CD14-positive monocyte (primary cell): Measurements from ENCODE around the gene KLHL8. TPM values are rescaled to one million over a fixed set of nuclear protein-coding genes. Genes with fewer than 3 reads are reported as not detected.
A peak's percentile ranks its signal among the peaks of the same experiment; 100 is the strongest.

Experiments
- DNase-seq, 3 donors: peaks; one replicate each; pipeline ENCODE4 v3.0.0-alpha.2; 2011 to 2022
- H2AFZ ChIP-seq: 2 replicates; pipeline ENCODE4 v1.6.0; 2012; ENCODE audit warnings: mild to moderate bottlenecking, low read depth, low read length, inconsistent platforms; ENCODE audit not compliant: insufficient read depth, poor library complexity, severe bottlenecking
- H3K27ac ChIP-seq, 2 donors: 1 replicate in 1 of 2; 2 replicates in 1 of 2; pipeline ENCODE4 v1.5.1; 2012 to 2013; ENCODE audit warnings: low read length in 2 of 2, control low read depth in 1 of 2, inconsistent platforms in 1 of 2, low read depth in 1 of 2, mild to moderate bottlenecking in 1 of 2
- H3K27me3 ChIP-seq, 2 donors: one replicate each; pipeline versions ENCODE4 v1.6.0 to v1.6.1; 2011 to 2013; ENCODE audit warnings: low read length in 2 of 2; ENCODE audit not compliant: control insufficient read depth in 2 of 2, insufficient read depth in 2 of 2
- H3K36me3 ChIP-seq, 2 donors: replicated peaks in 1 of 2; 1 replicate in 1 of 2; 2 replicates in 1 of 2; pipeline versions ENCODE4 v1.5.1 to v1.6.1; 2012 to 2013; ENCODE audit warnings: low read length in 2 of 2, control low read depth in 1 of 2, inconsistent platforms in 1 of 2, mild to moderate bottlenecking in 1 of 2; ENCODE audit not compliant: insufficient read depth in 2 of 2, control insufficient read depth in 1 of 2
- H3K4me1 ChIP-seq, 2 donors: 1 replicate in 1 of 2; 2 replicates in 1 of 2; pipeline versions ENCODE4 v1.5.1 to v1.6.1; 2012 to 2013; ENCODE audit warnings: low read length in 2 of 2, control low read depth in 1 of 2, inconsistent platforms in 1 of 2, mild to moderate bottlenecking in 1 of 2, moderate library complexity in 1 of 2; ENCODE audit not compliant: insufficient read depth in 2 of 2, control insufficient read depth in 1 of 2
- H3K4me2 ChIP-seq: replicated peaks from 2 replicates; pipeline ENCODE3; 2012; ENCODE audit warnings: low read length, moderate library complexity, mild to moderate bottlenecking; ENCODE audit not compliant: poor library complexity, severe bottlenecking; ENCODE audit errors: extremely low read depth
- H3K4me3 ChIP-seq, 3 experiments: fragments of 200-600 bp in 1 of 3; sonication (generic) in 1 of 3; replicated peaks in 1 of 3; 1 replicate in 2 of 3; 2 replicates in 1 of 3; pipeline ENCODE4 v1.5.1; 2011 to 2013; ENCODE audit warnings: low read length in 3 of 3, mild to moderate bottlenecking in 3 of 3, control low read depth in 2 of 3, low read depth in 2 of 3, inconsistent platforms in 1 of 3, moderate library complexity in 1 of 3
- H3K79me2 ChIP-seq: 2 replicates; pipeline ENCODE4 v1.6.0; 2012; ENCODE audit warnings: mild to moderate bottlenecking, control low read depth, inconsistent platforms, low read length, moderate library complexity; ENCODE audit not compliant: insufficient read depth
- H3K9ac ChIP-seq: 2 replicates; pipeline ENCODE4 v1.6.0; 2017; ENCODE audit warnings: low read length, mild to moderate bottlenecking; ENCODE audit not compliant: insufficient read depth, poor library complexity, severe bottlenecking
- H3K9me3 ChIP-seq, 2 donors: replicated peaks in 1 of 2; 1 replicate in 1 of 2; 2 replicates in 1 of 2; pipeline versions ENCODE4 v1.5.1 to v1.6.1; 2012 to 2013; ENCODE audit warnings: low read length in 2 of 2, control low read depth in 1 of 2; ENCODE audit not compliant: control insufficient read depth in 1 of 2, insufficient read depth in 1 of 2
- H4K20me1 ChIP-seq: 2 replicates; pipeline ENCODE4 v1.6.0; 2012; ENCODE audit warnings: mild to moderate bottlenecking, low read length, control low read depth, moderate library complexity; ENCODE audit not compliant: insufficient read depth
- H3K27ac Mint-ChIP-seq, 7 donors: one replicate each; pipeline ENCODE4 v1.8.0; 2020; ENCODE audit warnings: mild to moderate bottlenecking in 7 of 7, mixed read lengths in 7 of 7, moderate library complexity in 6 of 7, inconsistent platforms in 2 of 7
- H3K27me3 Mint-ChIP-seq, 3 donors: one replicate each; pipeline ENCODE4 v1.8.0; 2021 to 2022; ENCODE audit warnings: low read depth in 3 of 3, mild to moderate bottlenecking in 3 of 3, mixed read lengths in 3 of 3, moderate library complexity in 3 of 3, inconsistent platforms in 1 of 3
- H3K36me3 Mint-ChIP-seq, 2 donors: one replicate each; pipeline ENCODE4 v1.8.0; 2020; ENCODE audit warnings: mixed read lengths in 2 of 2, inconsistent platforms in 1 of 2, mild to moderate bottlenecking in 1 of 2
- H3K4me1 Mint-ChIP-seq: one replicate; pipeline ENCODE4 v1.8.0; 2020; ENCODE audit warnings: mild to moderate bottlenecking, mixed read lengths
- H3K4me3 Mint-ChIP-seq, 2 donors: one replicate each; pipeline ENCODE4 v1.8.0; 2020; ENCODE audit warnings: mild to moderate bottlenecking in 2 of 2, mixed read lengths in 2 of 2, moderate library complexity in 1 of 2
- H3K9me3 Mint-ChIP-seq, 7 donors: one replicate each; pipeline ENCODE4 v1.8.0; 2020 to 2022; ENCODE audit warnings: mixed read lengths in 7 of 7, mild to moderate bottlenecking in 6 of 7, moderate library complexity in 6 of 7, inconsistent platforms in 2 of 7
- WGBS: methylation state at CpG from one replicate; pipeline ENCODE4 v1.1.5; 2013; ENCODE audit warnings: missing lambda C conversion rate; ENCODE audit not compliant: insufficient coverage; 5-methylcytosine and 5-hydroxymethylcytosine counted together
- intact Hi-C, 2 donors: fragments of 100-400 bp; cut with micrococcal nuclease; formaldehyde crosslinking; loops; one replicate each; pipeline versions ENCODE4 v1.15.0 to v1.15.1; 2023
- polyA plus RNA-seq, 3 donors: library from polyadenylated mRNA; depleted of rRNA in 1 of 3; unstranded in 2 of 3; stranded (reverse) in 1 of 3; fragments of 300-500 nt in 2 of 3; fragments of >200 nt in 1 of 3; fragmentation: Illumina TruSeq in 2 of 3; gene quantifications; 1 replicate in 2 of 3; 2 replicates in 1 of 3; pipeline ENCODE4 v1.2.3, GENCODE V29; 2012 to 2021
- TF ChIP-seq, protein P1 (sequence below): fragments of 200-600 bp; IDR thresholded peaks from one replicate; pipeline ENCODE4 v1.8.0; 2022; ENCODE audit warnings: antibody characterized with exemption, mild to moderate bottlenecking

KLHL8 gene
- polyA plus RNA-seq, 3 donors, result 7.5 to 28.6 (median 23.7) TPM

DNA sequence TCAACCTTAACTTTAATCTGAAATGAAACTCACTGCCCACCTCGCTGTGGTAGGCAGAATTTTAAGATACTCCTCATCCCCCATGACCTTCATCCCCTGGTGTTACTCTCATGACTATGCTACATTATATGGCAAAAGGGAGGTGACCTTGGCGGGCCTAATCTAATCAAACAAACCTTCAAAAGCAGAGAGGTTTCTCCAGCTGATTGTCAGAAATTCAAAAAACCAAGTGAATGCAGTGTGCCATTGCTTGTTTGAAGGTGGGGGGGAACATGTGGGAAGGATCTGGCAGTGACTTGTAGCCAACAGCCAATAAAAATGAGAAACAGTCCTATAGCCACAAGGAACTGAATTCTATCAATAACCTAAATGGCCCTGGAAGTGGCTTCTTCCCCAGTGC lies 48.5 kb downstream of the KLHL8 start:
- Histone ChIP-seq H3K9ac (no peak overlapping the region), H3K79me2 (no peaks in the 10 kb centered on the region), H3K4me1 (no peaks in the 10 kb centered on the region), H3K4me2 (no peak overlapping the region), H3K4me3 (no peak overlapping the region), H3K36me3 (peaks cover 57 to 92% of the 10 kb centered on the region in 2 donors), H3K27ac (peak overlapping the region in 1 of 2 donors; percentile 8), H2AFZ (no peak overlapping the region), H4K20me1 (no peaks in the 10 kb centered on the region), H3K27me3 (no peaks in the 10 kb centered on the region), H3K9me3 (no peaks in the 10 kb centered on the region)
- TF ChIP-seq, protein P1, sequence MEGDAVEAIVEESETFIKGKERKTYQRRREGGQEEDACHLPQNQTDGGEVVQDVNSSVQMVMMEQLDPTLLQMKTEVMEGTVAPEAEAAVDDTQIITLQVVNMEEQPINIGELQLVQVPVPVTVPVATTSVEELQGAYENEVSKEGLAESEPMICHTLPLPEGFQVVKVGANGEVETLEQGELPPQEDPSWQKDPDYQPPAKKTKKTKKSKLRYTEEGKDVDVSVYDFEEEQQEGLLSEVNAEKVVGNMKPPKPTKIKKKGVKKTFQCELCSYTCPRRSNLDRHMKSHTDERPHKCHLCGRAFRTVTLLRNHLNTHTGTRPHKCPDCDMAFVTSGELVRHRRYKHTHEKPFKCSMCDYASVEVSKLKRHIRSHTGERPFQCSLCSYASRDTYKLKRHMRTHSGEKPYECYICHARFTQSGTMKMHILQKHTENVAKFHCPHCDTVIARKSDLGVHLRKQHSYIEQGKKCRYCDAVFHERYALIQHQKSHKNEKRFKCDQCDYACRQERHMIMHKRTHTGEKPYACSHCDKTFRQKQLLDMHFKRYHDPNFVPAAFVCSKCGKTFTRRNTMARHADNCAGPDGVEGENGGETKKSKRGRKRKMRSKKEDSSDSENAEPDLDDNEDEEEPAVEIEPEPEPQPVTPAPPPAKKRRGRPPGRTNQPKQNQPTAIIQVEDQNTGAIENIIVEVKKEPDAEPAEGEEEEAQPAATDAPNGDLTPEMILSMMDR, result no peak
- Mint-ChIP-seq H3K27me3 (no peaks in the 10 kb centered on the region), H3K9me3 (peaks cover 0 to 2% (median 0%) of the 10 kb centered on the region in 7 donors), H3K4me1 (no peaks in the 10 kb centered on the region), H3K36me3 (peaks cover 48 to 62% of the 10 kb centered on the region in 2 donors), H3K4me3 (no peak overlapping the region), H3K27ac (no peak overlapping the region)
- DNase-seq, result no peak
- WGBS, result no CpG with 5 or more reads among the region's 2 CpGs
- intact Hi-C loops, result no loop called here

DNA sequence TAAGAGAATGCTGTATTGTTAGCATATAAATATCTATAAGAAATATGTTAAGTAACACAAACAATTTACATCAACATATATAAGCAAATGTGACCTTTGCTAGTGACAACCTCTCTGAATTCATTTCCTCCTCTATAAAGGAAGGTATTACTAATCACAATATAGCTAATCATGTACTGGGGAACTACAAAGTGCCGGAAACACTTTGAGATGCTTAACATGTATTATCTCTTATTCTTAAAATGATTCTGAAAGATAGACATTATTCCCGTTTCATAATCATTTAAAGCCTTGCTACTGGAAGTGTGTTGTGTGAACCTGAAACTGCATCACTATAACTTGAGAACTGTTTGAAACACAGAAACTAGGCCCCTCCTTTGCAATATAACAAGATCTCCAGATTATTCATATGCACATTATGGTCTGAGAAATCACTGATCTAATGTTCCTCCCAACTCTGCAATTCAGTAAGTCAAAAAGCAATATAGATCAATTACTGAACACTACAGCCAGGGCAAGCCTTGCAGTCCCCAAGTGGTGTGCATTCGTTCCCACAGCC lies 54.0 kb downstream of the KLHL8 start:
- H3K4me1 ChIP-seq, result no peaks in the 10 kb centered on the region
- TF ChIP-seq, protein P1, result no peak
- DNase-seq, result no peak
- no peaks in the 10 kb centered on the region for H4K20me1 ChIP-seq
- no peak overlapping the region for H3K9ac ChIP-seq
- no peak overlapping the region for H2AFZ ChIP-seq
- no peaks in the 10 kb centered on the region for H3K27me3 Mint-ChIP-seq
- peaks cover 58 to 79% of the 10 kb centered on the region in 2 donors for H3K36me3 Mint-ChIP-seq
- WGBS, result no CpG with 5 or more reads among the region's 3 CpGs
- H3K4me3 Mint-ChIP-seq, result no peak overlapping the region
- H3K9me3 Mint-ChIP-seq, result no peaks in the 10 kb centered on the region
- intact Hi-C loops, result no loop called here
- H3K27ac ChIP-seq, result peak overlapping the region in 1 of 2 donors; percentile 30
- no peaks in the 10 kb centered on the region for H3K27me3 ChIP-seq
- H3K4me2 ChIP-seq, result no peak overlapping the region
- no peaks in the 10 kb centered on the region for H3K79me2 ChIP-seq
- H3K9me3 ChIP-seq, result no peaks in the 10 kb centered on the region
- no peaks in the 10 kb centered on the region for H3K4me1 Mint-ChIP-seq
- H3K27ac Mint-ChIP-seq, result no peak overlapping the region
- H3K4me3 ChIP-seq, result no peak overlapping the region
- H3K36me3 ChIP-seq, result peaks cover 71 to 90% of the 10 kb centered on the region in 2 donors
